Calu3 (cell line): Measurements from ENCODE around the gene CDK9. TPM values are rescaled to one million over a fixed set of nuclear protein-coding genes. Genes with fewer than 3 reads are reported as not detected.

ENCODE experiments used
- BruUV-seq: library from RNA; stranded (reverse); fragments of 400-500 nt; replicated peaks from 2 replicates; lab custom pipeline; 2021; lab: Mats Ljungman, UMichigan
- CTCF ChIA-PET: fragments of 300-600 bp; sonication (Branson Sonifier 250); formaldehyde crosslinking; loops from one replicate; lab custom pipeline; 2022; ENCODE audit warnings: antibody characterized with exemption; lab: Charles Lee
- DNase-seq: peaks from one replicate; pipeline ENCODE4 v3.0.0; 2022
- H3K27ac Mint-ChIP-seq: one replicate; pipeline ENCODE4 v1.8.0; 2022; ENCODE audit warnings: mixed read lengths; ENCODE audit not compliant: unreplicated experiment
- H3K27me3 Mint-ChIP-seq: one replicate; pipeline ENCODE4 v1.8.0; 2022; ENCODE audit warnings: mixed read lengths; ENCODE audit not compliant: unreplicated experiment
- H3K36me3 Mint-ChIP-seq: one replicate; pipeline ENCODE4 v1.8.0; 2022; ENCODE audit warnings: mild to moderate bottlenecking, moderate library complexity, mixed read lengths; ENCODE audit not compliant: insufficient read depth, unreplicated experiment
- H3K4me1 Mint-ChIP-seq: one replicate; pipeline ENCODE4 v1.8.0; 2022; ENCODE audit warnings: mild to moderate bottlenecking, low read depth, mixed read lengths; ENCODE audit not compliant: unreplicated experiment
- H3K4me3 Mint-ChIP-seq: one replicate; pipeline ENCODE4 v1.8.0; 2022; ENCODE audit warnings: mild to moderate bottlenecking, low read depth, moderate library complexity, mixed read lengths; ENCODE audit not compliant: unreplicated experiment
- H3K9me3 Mint-ChIP-seq: one replicate; pipeline ENCODE4 v1.8.0; 2022; ENCODE audit warnings: low read depth, mixed read lengths; ENCODE audit not compliant: unreplicated experiment
- CTCF ChIP-seq: fragments of 200-600 bp; IDR thresholded peaks from one replicate; pipeline ENCODE4 v1.8.0; 2022; ENCODE audit warnings: antibody characterized with exemption; ENCODE audit not compliant: unreplicated experiment
- intact Hi-C: fragments of 100-400 bp; cut with micrococcal nuclease; formaldehyde crosslinking; loops from one replicate; pipeline ENCODE4 v1.10.0; 2022; ENCODE audit not compliant: unreplicated experiment
- total RNA-seq: library from RNA; stranded (reverse); gene quantifications from 2 replicates; pipeline ENCODE4 v1.2.3, GENCODE V29; 2022

The CDK9 gene
- total RNA-seq, 1 experiment from 2014 or later: 41.8 TPM

- peaks cover 14% of the 10 kb centered on the region for H3K4me1 Mint-ChIP-seq
- BruUV-seq: no TSS peak
These were observed 42.6 kb downstream of the CDK9 start for GRCh38 chr9:127828262-127829031.

GRCh38 chr9:127829205-127829906 is 43.5 kb downstream of the CDK9 start:
- intact Hi-C loops: no loop called here
- TF ChIP-seq CTCF: no peak
- no peaks in the 10 kb centered on the region for H3K9me3 Mint-ChIP-seq
- H3K36me3 Mint-ChIP-seq: peaks cover 15% of the 10 kb centered on the region
- BruUV-seq: no TSS peak
- CTCF ChIA-PET: interaction anchor here (0.7 kb wide), 1 partner anchor 24 kb away, joined by 3 read pairs; no protein-coding TSS in a partner anchor
- H3K27ac Mint-ChIP-seq: no peak overlapping the region
- peaks cover 14% of the 10 kb centered on the region for H3K4me1 Mint-ChIP-seq
- H3K27me3 Mint-ChIP-seq: no peaks in the 10 kb centered on the region
- H3K4me3 Mint-ChIP-seq: peak overlapping the region; percentile 56
- DNase-seq: no peak

More at GRCh38 chr9:127828262-127829031, 42.6 kb downstream of the CDK9 start:
- Mint-ChIP-seq H3K27me3 (no peaks in the 10 kb centered on the region), H3K36me3 (peaks cover 15% of the 10 kb centered on the region), H3K4me3 (peak overlapping the region; percentile 56), H3K9me3 (no peaks in the 10 kb centered on the region), H3K27ac (no peak overlapping the region)
- CTCF ChIA-PET: interaction anchor here (0.6 to 0.7 kb wide), 2 partner anchors 23 to 289 kb away, joined by 3 read pairs; no protein-coding TSS in a partner anchor
- intact Hi-C loops: no loop called here
- peak; percentile 67 for DNase-seq
- TF ChIP-seq CTCF: no peak

GRCh38 chr9:127832248-127832647 is 46.4 kb downstream of the CDK9 start:
- Mint-ChIP-seq H3K36me3 (peaks cover 6% of the 10 kb centered on the region), H3K9me3 (no peaks in the 10 kb centered on the region), H3K4me3 (no peak overlapping the region), H3K27ac (no peak overlapping the region), H3K27me3 (no peaks in the 10 kb centered on the region), H3K4me1 (peaks cover 14% of the 10 kb centered on the region)
- DNase-seq: no peak
- no peak for TF ChIP-seq CTCF
- no TSS peak for BruUV-seq
- intact Hi-C loops: no loop called here
- CTCF ChIA-PET: interaction anchor here (0.7 kb wide), 1 partner anchor 22 kb away, joined by 7 read pairs; the partner anchor contains the start of gene ENG

- Mint-ChIP-seq H3K27me3 (no peaks in the 10 kb centered on the region), H3K9me3 (no peaks in the 10 kb centered on the region), H3K36me3 (peaks cover 4% of the 10 kb centered on the region), H3K4me1 (peaks cover 9% of the 10 kb centered on the region), H3K27ac (no peak overlapping the region), H3K4me3 (no peak overlapping the region)
- TF ChIP-seq CTCF: no peak
- BruUV-seq: no TSS peak
- intact Hi-C loops: no loop called here
- no peak for DNase-seq
- CTCF ChIA-PET: interaction anchor here (0.6 to 0.7 kb wide), 2 partner anchors 31 to 46 kb away, joined by 3 read pairs; partner anchors contain the start of gene FPGS
These were observed 47.7 kb downstream of the CDK9 start for GRCh38 chr9:127833555-127833954.
